H1 (cell line): Measurements from ENCODE around the gene DKK3. TPM values are rescaled to one million over a fixed set of nuclear protein-coding genes. Genes with fewer than 3 reads are reported as not detected.

Experiments
- CHD7 ChIP-seq: fragments of 300-600 bp; sonication (generic); IDR thresholded peaks from 2 replicates; pipeline ENCODE4 v1.7.1; 2012; ENCODE audit warnings: low read length, moderate library complexity, mild to moderate bottlenecking, inconsistent platforms; ENCODE audit not compliant: insufficient replicate concordance
- CTBP2 ChIP-seq: IDR thresholded peaks from 2 replicates; pipeline ENCODE4 v1.7.0; 2011; ENCODE audit warnings: borderline replicate concordance, mild to moderate bottlenecking, moderate library complexity, mixed read lengths, low read length; ENCODE audit not compliant: insufficient read depth, insufficient read length
- GTF2F1 ChIP-seq: IDR thresholded peaks from 2 replicates; pipeline ENCODE4 v1.6.1; 2012; ENCODE audit warnings: low read depth, low read length, improper control_type of control experiment, borderline replicate concordance
- MAX ChIP-seq: IDR thresholded peaks from 2 replicates; pipeline ENCODE4 v1.6.1; 2012; ENCODE audit warnings: inconsistent platforms
- polyA plus RNA-seq, 7 experiments: library from polyadenylated mRNA; depleted of rRNA in 3 of 7; stranded (reverse) in 5 of 7; unstranded in 2 of 7; fragments of >200 nt in 5 of 7; fragments of 200-250 nt in 2 of 7; gene quantifications; 1 replicate in 5 of 7; 2 replicates in 1 of 7; 4 replicates in 1 of 7; pipeline versions ENCODE4 v1.2.1 to v1.2.3, GENCODE V29; 2011 to 2013; ENCODE audit warnings: missing spikeins in 2 of 7, mixed read lengths in 2 of 7
- total RNA-seq: library from RNA; stranded (reverse); fragmentation: NEBNext Ultra II Directional; extraction: Animal tissue kit (Norgen Biotek cat#: 25700); gene quantifications from 2 replicates; pipeline ENCODE4 v1.2.1, GENCODE V29; 2021

Gene DKK3
- total and polyA plus RNA-seq, 2 of the 8 experiments (the other 6 are each of a cell fraction or from before 2014, with no cell fraction given) = 30.0 to 40.1 TPM

GRCh38 chr11:11978098-11978637, 30.3 kb downstream of the DKK3 start (continued):
- TF ChIP-seq CHD7 (no peak), MAX (no peak), GTF2F1 (no peak), CTBP2 (no peak)
